Endothelial cell of umbilical vein (primary cell): ENCODE results near the gene DCAF4L1. TPM values are rescaled to one million over a fixed set of nuclear protein-coding genes. Genes with fewer than 3 reads are reported as not detected.
A peak's percentile ranks its signal among the peaks of the same experiment; 100 is the strongest.

Experiments
- BruUV-seq: library from RNA; stranded (reverse); fragments of 400-500 nt; replicated peaks from 2 replicates; lab custom pipeline; 2021; lab: Mats Ljungman, UMichigan
- CTCF ChIA-PET: fragments of 300-600, 350-600 bp; sonication (Branson Sonifier 250); formaldehyde crosslinking; loops from one replicate; lab custom pipeline; 2021; ENCODE audit warnings: antibody characterized with exemption, inconsistent platforms; lab: Charles Lee
- POLR2A ChIA-PET: fragments of 300-600, 350-600 bp; sonication (Branson Sonifier 250); formaldehyde crosslinking; loops from one replicate; lab custom pipeline; 2021; ENCODE audit warnings: antibody characterized with exemption, inconsistent platforms; lab: Charles Lee
- DNase-seq: peaks from one replicate; pipeline ENCODE4 v3.0.0-alpha.2; 2011; ENCODE audit warnings: low read depth, low spot score
- FAIRE-seq: peaks from 2 replicates; lab custom pipeline; 2011; peaks lifted over from hg19 to GRCh38; lab: Jason Lieb, UNC
- H2AFZ ChIP-seq: 2 replicates; pipeline ENCODE4 v1.6.0; 2012; ENCODE audit warnings: low read depth, low read length, control low read depth, inconsistent platforms
- H3K27ac ChIP-seq: 2 replicates; pipeline ENCODE4 v1.5.1; 2011; ENCODE audit warnings: low read depth, mild to moderate bottlenecking, control low read depth, low read length, moderate library complexity; ENCODE audit not compliant: insufficient read depth
- H3K27me3 ChIP-seq, 2 experiments: 2 replicates each; pipeline versions ENCODE4 v1.6.0 to v1.6.1; 2011; ENCODE audit warnings: low read length in 2 of 2, mixed read lengths in 1 of 2; ENCODE audit not compliant: control insufficient read depth in 2 of 2, insufficient read depth in 2 of 2
- H3K36me3 ChIP-seq, 2 experiments: 2 replicates in 1 of 2; 3 replicates in 1 of 2; pipeline ENCODE4 v1.5.1; 2011; ENCODE audit warnings: low read length in 2 of 2, mild to moderate bottlenecking in 1 of 2, moderate library complexity in 1 of 2; ENCODE audit not compliant: control insufficient read depth in 2 of 2, insufficient read depth in 2 of 2; ENCODE audit errors: extremely low read depth in 1 of 2
- H3K4me1 ChIP-seq: 3 replicates; pipeline ENCODE4 v1.5.1; 2011; ENCODE audit warnings: mild to moderate bottlenecking, low read length; ENCODE audit not compliant: control insufficient read depth, insufficient read depth; ENCODE audit errors: extremely low read depth
- H3K4me2 ChIP-seq: 2 replicates; pipeline ENCODE4 v1.6.1; 2011; ENCODE audit warnings: low read length, control low read depth, mixed read lengths; ENCODE audit not compliant: insufficient read depth
- H3K4me3 ChIP-seq, 3 experiments: fragments of 200-600 bp in 1 of 3; sonication (generic), shearing (Covaris generic) in 1 of 3; replicated peaks in 1 of 3; 2 replicates each; pipeline ENCODE4 v1.5.1; 2011 to 2016; ENCODE audit warnings: control low read depth in 3 of 3, low read length in 3 of 3, mild to moderate bottlenecking in 2 of 3, inconsistent platforms in 1 of 3, low read depth in 1 of 3, moderate library complexity in 1 of 3; ENCODE audit not compliant: insufficient read depth in 1 of 3
- H3K79me2 ChIP-seq: 2 replicates; pipeline ENCODE4 v1.6.0; 2012; ENCODE audit warnings: low read length, inconsistent platforms; ENCODE audit not compliant: control insufficient read depth, insufficient read depth
- H3K9ac ChIP-seq: replicated peaks from 2 replicates; pipeline ENCODE3; 2011; ENCODE audit warnings: low read length, control low read depth; ENCODE audit not compliant: insufficient read depth; ENCODE audit errors: extremely low read depth
- H3K9me1 ChIP-seq: replicated peaks from 3 replicates; pipeline ENCODE4 v1.6.0; 2011; ENCODE audit warnings: mild to moderate bottlenecking, low read length; ENCODE audit not compliant: control insufficient read depth, insufficient read depth; ENCODE audit errors: extremely low read depth
- H3K9me3 ChIP-seq: replicated peaks from 2 replicates; pipeline ENCODE4 v1.5.1; 2012; ENCODE audit warnings: low read length, inconsistent platforms; ENCODE audit not compliant: control insufficient read depth, insufficient read depth
- H4K20me1 ChIP-seq: replicated peaks from 2 replicates; pipeline ENCODE3; 2011; ENCODE audit warnings: mild to moderate bottlenecking, low read length; ENCODE audit not compliant: control insufficient read depth, insufficient read depth; ENCODE audit errors: extremely low read depth
- CTCF ChIP-seq, 2 donors: IDR thresholded peaks; 1 replicate in 1 of 2; 2 replicates in 1 of 2; pipeline ENCODE4 v1.5.1; 2011; ENCODE audit warnings: low read length in 2 of 2, mild to moderate bottlenecking in 2 of 2, moderate library complexity in 2 of 2, control low read depth in 1 of 2, inconsistent platforms in 1 of 2, low read depth in 1 of 2; ENCODE audit not compliant: insufficient read depth in 1 of 2; ENCODE audit errors: extremely low read depth in 1 of 2
- EZH2 ChIP-seq: IDR thresholded peaks from 2 replicates; pipeline ENCODE4 v1.6.1; 2012; ENCODE audit warnings: borderline replicate concordance, low read depth, mild to moderate bottlenecking, moderate library complexity, low read length, inconsistent platforms; ENCODE audit not compliant: severe bottlenecking
- FOS ChIP-seq: IDR thresholded peaks from 2 replicates; pipeline ENCODE4 v1.6.1; 2011; ENCODE audit warnings: mild to moderate bottlenecking, low read length, moderate library complexity, borderline replicate concordance; ENCODE audit not compliant: insufficient read depth
- GATA2 ChIP-seq: IDR thresholded peaks from 2 replicates; pipeline ENCODE4 v1.7.0; 2011; ENCODE audit warnings: low read depth, mild to moderate bottlenecking, moderate library complexity, mixed read lengths, low read length; ENCODE audit not compliant: insufficient read length, insufficient read depth
- JUN ChIP-seq: IDR thresholded peaks from 2 replicates; pipeline ENCODE4 v1.6.1; 2011; ENCODE audit warnings: borderline replicate concordance, low read depth; ENCODE audit not compliant: insufficient read length, insufficient read depth
- MAX ChIP-seq: IDR thresholded peaks from 2 replicates; pipeline ENCODE4 v1.6.1; 2011; ENCODE audit not compliant: insufficient read depth, insufficient read length
- MYC ChIP-seq: IDR thresholded peaks from one replicate; pipeline ENCODE4 v1.6.1; 2011; ENCODE audit warnings: mild to moderate bottlenecking, low read depth, low read length
- POLR2A ChIP-seq: IDR thresholded peaks from 2 replicates; pipeline ENCODE4 v1.6.1; 2012; ENCODE audit warnings: low read depth, mild to moderate bottlenecking, control low read depth, low read length
- POLR2AphosphoS5 ChIP-seq: IDR thresholded peaks from 2 replicates; pipeline ENCODE4 v1.6.1; 2012; ENCODE audit warnings: low read depth, mild to moderate bottlenecking, control low read depth, low read length, moderate library complexity; ENCODE audit not compliant: insufficient read depth
- dilution Hi-C: fragments of 300-500 bp; cut with MboI; formaldehyde crosslinking; loops from one replicate; pipeline ENCODE4 v1.15.0; 2019; ENCODE audit warnings: low sequenced_read_pairs; ENCODE audit not compliant: extremely low pct_ligation_motif_present
- intact Hi-C: fragments of 100-400 bp; cut with micrococcal nuclease; formaldehyde crosslinking; loops from one replicate; pipeline ENCODE4 v1.10.0; 2022
- polyA plus RNA-seq, 4 experiments: library from polyadenylated mRNA; depleted of rRNA in 3 of 4; stranded (reverse) in 3 of 4; unstranded in 1 of 4; fragments of >200 nt; gene quantifications; 2 replicates each; pipeline versions ENCODE4 v1.2.1 to v1.2.3, GENCODE V29; 2011 to 2012; ENCODE audit warnings: missing spikeins in 1 of 4
- total RNA-seq: library from RNA; stranded (reverse); gene quantifications from 2 replicates; pipeline ENCODE4 v1.2.3, GENCODE V29; 2021

Gene DCAF4L1
- total and polyA plus RNA-seq, 2 donors (not counting 3 experiments of a cell fraction or from before 2014, with no cell fraction given): 0.06 to 0.15 TPM

DNA sequence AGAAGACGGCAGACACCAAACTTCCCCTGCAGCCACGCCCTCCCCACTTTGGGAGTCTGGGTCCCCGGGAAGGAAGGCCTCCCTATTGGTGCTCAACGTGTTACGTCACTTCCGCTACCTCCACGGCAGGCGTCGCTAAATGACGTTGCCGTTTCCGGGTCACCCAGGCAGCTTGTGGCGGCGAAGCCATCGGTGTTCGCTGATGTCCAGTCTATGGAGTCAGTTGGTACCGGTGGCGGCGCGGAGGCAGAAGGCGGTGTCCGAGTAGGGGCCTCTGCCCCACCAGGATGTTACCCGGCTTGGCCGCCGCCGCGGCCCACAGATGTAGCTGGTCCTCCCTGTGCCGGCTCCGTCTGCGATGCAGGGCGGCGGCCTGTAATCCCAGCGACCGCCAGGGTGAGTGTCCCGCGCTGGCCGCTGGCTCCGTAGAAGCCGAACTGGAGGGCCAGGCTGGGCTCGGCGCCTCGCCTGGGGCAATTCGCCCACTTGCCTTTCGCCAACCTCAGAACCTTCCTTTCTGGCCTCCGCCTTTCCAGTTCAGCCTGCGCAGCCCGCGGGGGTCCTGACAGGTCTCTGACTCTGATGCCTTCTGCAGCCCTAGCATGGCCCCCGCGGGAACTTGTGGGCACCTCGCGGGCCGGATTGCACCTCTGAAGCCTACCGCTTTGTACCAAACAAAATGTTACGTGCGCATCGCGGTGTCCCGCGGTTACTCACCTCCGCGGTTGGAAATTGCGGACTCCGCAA is 9.0 kb downstream of the DCAF4L1 start, which contains the start of gene SLC30A9:
TSS of gene SLC30A9 (plus strand) at position 166 of the 747 bp plus-strand sequence. CDS start at position 288, 122 bp downstream.
- Histone ChIP-seq H3K4me1 (peaks cover 14% of the 10 kb centered on the region), H3K27ac (peak within 1 kb of the TSS; percentile 60), H4K20me1 (no peaks in the 10 kb centered on the region), H3K27me3 (no peaks in the 10 kb centered on the region), H3K4me2 (peak within 1 kb of the TSS; percentile 95), H3K9ac (peak within 1 kb of the TSS; percentile 81), H3K4me3 (peak within 1 kb of the TSS; percentile 51 to 96 (median 85)), H3K79me2 (peaks cover 19% of the 10 kb centered on the region), H3K9me3 (no peaks in the 10 kb centered on the region), H2AFZ (peak within 1 kb of the TSS; percentile 95), H3K36me3 (no peaks in the 10 kb centered on the region), H3K9me1 (no peaks in the 10 kb centered on the region)
- dilution Hi-C loops: no loop called here
- POLR2A ChIA-PET: no interaction called here
- TSS peak; percentile 69 for BruUV-seq
- CTCF ChIA-PET: interaction anchor here (0.8 to 1.6 kb wide), 3 partner anchors 14 to 58 kb away, joined by 3 to 5 read pairs (median 3); no protein-coding TSS in a partner anchor
- TF ChIP-seq FOS (peak; percentile 5), GATA2 (no peak), MAX (no peak), EZH2 (no peak), CTCF (IDR thresholded peaks at IDR 0.05; ENCODE audit: extremely low read depth in 1 of 2, insufficient read depth in 1 of 2, low read depth in 1 of 2, low read length in 2 of 2) (peak; percentile 19 to 57), MYC (no peak), POLR2AphosphoS5 (peak; percentile 88), POLR2A (peak; percentile 90), JUN (peak; percentile 58)
- intact Hi-C loops: loop anchor here (1.0 kb wide), 1 partner anchor 55 kb away; the partner anchor contains the start of gene TMEM33
- DNase-seq: peak; percentile 95
- peak; percentile 92 for FAIRE-seq
